Activated CD4-positive, alpha-beta T cell treated with anti-CD3 and anti-CD28 coated beads for 4 hours (primary cell): ENCODE results near the gene PYDC2.

Experiments used
- DNase-seq, 2 donors: peaks; one replicate each; pipeline ENCODE4 v3.0.0-alpha.2; 2020

PYDC2 gene

DNA sequence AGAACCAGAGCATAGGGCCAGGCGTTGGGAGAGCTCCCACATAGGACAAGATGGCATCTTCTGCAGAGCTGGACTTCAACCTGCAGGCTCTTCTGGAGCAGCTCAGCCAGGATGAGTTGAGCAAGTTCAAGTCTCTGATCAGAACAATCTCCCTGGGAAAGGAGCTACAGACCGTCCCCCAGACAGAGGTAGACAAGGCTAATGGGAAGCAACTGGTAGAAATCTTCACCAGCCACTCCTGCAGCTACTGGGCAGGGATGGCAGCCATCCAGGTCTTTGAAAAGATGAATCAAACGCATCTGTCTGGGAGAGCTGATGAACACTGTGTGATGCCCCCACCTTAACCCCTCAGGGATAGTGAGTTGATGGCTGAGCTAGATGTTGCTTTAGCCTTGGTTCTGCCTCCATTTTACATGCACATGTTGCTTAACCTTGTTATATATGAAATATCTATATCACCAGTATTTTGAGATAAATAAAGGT is at the start of gene PYDC2:
Gene PYDC2 (plus strand): TSS at position 51 of the 483 bp plus-strand sequence. CDS start 0 bp downstream, at position 51.
- no peak for DNase-seq

DNA sequence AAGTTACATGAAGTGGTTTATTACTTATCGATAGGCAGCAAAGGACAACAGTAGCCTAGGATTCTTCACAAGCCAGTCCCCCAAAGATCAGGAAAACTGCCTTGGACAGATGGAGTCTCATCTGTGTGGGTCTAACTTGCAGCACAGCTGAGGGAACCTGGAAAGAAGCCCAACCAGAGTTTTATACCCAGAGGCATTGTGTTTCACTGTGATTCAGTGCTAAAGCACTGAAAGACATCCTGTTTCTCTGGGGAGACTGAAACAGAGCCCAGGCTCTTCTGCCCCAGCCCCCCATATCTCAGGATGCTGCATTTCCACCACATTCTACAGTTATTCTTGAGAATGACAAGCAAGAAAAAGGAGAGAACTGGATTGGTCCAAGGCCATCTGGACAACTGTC is 48.2 kb upstream of the PYDC2 start:
- no peak for DNase-seq

- no peak for DNase-seq
Measured at GRCh38 chr3:191414286-191414685, 46.7 kb upstream of the PYDC2 start.

GRCh38 chr3:191414732-191415131 is 46.2 kb upstream of the PYDC2 start:
- no peak for DNase-seq

GRCh38 chr3:191415566-191415965 is 45.4 kb upstream of the PYDC2 start:
- DNase-seq: no peak

- no peak for DNase-seq
Measured at GRCh38 chr3:191417457-191417729, 43.6 kb upstream of the PYDC2 start.

GRCh38 chr3:191420771-191421170 is 40.2 kb upstream of the PYDC2 start:
- DNase-seq: no peak

GRCh38 chr3:191424881-191425280 is 36.1 kb upstream of the PYDC2 start:
- DNase-seq: no peak

- DNase-seq: no peak
Measured at GRCh38 chr3:191425322-191425734, 35.6 kb upstream of the PYDC2 start.

- DNase-seq: no peak
Measured at GRCh38 chr3:191426311-191426710, 34.7 kb upstream of the PYDC2 start.

- no peak for DNase-seq
Measured at GRCh38 chr3:191428177-191428576, 32.8 kb upstream of the PYDC2 start.

DNA sequence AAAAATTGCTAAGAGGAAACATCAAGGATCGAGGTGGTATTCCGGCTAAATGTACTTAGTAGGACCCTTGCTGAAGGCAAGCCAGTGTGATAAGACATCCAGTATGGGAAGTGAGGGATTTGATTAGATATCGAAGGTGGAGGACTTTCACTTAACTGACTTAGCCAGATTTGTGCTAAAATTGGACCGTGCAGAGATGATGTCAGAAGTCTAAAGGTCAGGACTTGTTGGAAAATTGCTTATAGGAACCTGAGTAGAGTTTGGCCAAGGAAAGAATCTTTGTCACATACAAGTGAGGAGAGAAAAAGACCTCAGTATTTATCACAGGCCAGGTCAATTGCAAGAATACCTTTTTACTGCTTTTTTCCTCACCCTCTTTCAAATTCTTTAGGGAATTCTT is 30.9 kb upstream of the PYDC2 start:
- no peak for DNase-seq

DNA sequence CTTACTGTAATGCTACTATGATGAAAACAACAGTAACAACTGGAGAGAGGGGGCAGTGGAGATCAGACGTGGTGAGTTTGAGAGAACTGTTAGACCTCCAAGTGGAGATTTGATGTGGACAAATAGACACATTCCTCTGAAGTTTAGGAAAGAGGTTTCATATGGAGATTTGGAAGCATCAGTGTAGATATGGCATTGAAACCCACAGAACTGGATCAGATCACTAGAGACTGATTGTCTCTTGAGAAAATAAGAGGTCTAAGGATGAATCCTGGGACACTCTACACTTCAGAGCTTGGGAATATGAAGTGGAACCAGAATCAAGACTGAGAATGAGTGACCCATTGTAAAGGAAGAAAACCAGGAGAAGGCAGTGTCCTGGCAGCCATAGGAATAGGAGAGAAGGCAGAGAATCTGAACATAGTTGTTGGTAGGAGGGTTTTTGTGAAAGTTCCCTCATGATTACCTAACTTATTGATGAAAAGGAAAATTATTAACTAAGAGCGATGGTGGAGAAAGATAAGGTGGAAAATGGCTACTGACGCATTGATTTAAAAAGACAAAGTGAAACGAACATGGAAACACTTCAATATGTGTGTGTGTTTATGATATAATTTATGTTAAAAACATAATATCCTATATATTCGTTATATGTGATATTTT is 29.7 kb upstream of the PYDC2 start:
- no peak for DNase-seq

GRCh38 chr3:191432162-191432561 is 28.8 kb upstream of the PYDC2 start:
- no peak for DNase-seq

DNA sequence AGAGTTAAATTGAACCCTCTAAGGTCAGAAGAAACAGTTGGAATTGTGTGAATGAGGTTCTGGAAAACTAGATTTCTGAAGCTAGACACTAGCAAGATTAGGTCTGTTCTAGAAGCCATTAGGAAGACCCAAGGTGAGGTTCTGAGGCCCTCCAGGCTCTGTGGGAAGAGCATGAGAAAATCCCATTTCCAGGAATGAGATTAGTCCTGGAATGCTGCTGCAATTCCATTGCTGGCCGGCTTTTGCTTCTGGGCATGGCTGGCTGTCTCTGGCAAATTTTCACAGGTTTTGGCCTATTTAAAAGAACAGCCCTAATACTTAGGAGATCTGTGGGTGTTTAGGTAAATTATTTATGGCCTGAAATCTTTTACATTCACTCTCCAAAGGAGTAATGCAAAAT is 26.9 kb upstream of the PYDC2 start:
- no peak for DNase-seq

- no peak for DNase-seq
Measured at GRCh38 chr3:191435981-191436380, 25.0 kb upstream of the PYDC2 start.

GRCh38 chr3:191438150-191438814 is 22.7 kb upstream of the PYDC2 start:
- DNase-seq: no peak

- no peak for DNase-seq
Measured at GRCh38 chr3:191440532-191440931, 20.4 kb upstream of the PYDC2 start.

GRCh38 chr3:191441687-191442086 is 19.3 kb upstream of the PYDC2 start:
- no peak for DNase-seq

DNA sequence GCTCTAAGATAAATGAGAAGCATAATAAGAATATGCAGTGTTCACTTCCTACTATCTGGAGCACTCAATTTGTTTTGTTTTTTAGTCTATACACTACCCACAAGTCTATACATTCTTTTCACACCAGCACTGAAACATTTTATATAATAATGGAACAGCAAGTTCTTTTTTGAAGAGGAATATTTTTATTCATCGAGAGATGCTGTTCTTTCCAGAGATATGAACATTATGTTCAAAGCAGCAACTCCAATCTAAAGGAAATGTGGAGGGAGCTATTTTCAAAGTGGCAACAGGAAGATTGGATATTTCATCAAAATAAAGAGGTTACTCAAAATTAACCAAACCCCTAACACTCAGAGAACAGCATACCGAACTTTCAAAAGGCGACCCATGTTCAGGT is 16.4 kb upstream of the PYDC2 start:
- no peak for DNase-seq

- no peak for DNase-seq
Measured at GRCh38 chr3:191449256-191449655, 11.7 kb upstream of the PYDC2 start.

DNA sequence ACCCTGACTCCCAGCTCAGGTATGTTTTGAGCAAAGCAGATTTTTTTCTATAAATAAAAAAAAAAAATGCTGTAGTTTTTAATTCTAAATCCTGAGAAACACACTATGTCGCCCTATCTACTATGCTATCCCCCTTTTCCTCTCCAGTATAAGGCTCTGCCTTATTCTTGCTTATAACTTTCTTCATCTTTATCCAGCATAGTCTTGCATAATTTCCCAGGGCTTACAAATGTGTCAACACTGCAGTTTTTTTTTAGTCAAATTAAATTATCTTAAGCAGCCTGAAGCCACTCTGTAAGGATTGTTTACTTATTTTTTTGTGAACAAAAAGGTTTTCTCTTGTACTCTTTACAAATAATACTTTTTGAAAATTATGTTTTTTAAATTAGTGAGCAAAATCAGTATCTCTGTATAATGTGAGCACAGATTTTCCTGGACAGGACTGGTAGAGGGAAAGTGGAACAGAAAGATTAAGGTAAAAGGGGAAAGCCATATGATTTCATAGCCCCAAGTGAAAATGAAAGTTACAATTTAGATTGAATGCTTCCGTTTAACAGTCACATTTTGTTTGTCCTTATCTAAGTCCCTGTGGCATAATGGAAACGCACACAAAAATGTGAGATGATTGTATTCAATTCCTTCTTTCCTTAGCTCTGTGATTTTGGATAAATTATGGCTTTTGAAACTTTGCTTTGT is 5.6 kb upstream of the PYDC2 start:
- no peak for DNase-seq

GRCh38 chr3:191460360-191460759 is 603 bp upstream of the PYDC2 start:
- no peak for DNase-seq

GRCh38 chr3:191470080-191470479 is 9.1 kb downstream of the PYDC2 start:
- no peak for DNase-seq
